ENCODE measurements around the gene PNPLA3. TPM values are rescaled to one million over a fixed set of nuclear protein-coding genes. Genes with fewer than 3 reads are reported as not detected.
A peak's percentile ranks its signal among the peaks of the same experiment; 100 is the strongest.

Gene PNPLA3
- total and polyA plus RNA-seq, 4 donors = 0.41 to 2.2 (median 0.99) TPM

DNA sequence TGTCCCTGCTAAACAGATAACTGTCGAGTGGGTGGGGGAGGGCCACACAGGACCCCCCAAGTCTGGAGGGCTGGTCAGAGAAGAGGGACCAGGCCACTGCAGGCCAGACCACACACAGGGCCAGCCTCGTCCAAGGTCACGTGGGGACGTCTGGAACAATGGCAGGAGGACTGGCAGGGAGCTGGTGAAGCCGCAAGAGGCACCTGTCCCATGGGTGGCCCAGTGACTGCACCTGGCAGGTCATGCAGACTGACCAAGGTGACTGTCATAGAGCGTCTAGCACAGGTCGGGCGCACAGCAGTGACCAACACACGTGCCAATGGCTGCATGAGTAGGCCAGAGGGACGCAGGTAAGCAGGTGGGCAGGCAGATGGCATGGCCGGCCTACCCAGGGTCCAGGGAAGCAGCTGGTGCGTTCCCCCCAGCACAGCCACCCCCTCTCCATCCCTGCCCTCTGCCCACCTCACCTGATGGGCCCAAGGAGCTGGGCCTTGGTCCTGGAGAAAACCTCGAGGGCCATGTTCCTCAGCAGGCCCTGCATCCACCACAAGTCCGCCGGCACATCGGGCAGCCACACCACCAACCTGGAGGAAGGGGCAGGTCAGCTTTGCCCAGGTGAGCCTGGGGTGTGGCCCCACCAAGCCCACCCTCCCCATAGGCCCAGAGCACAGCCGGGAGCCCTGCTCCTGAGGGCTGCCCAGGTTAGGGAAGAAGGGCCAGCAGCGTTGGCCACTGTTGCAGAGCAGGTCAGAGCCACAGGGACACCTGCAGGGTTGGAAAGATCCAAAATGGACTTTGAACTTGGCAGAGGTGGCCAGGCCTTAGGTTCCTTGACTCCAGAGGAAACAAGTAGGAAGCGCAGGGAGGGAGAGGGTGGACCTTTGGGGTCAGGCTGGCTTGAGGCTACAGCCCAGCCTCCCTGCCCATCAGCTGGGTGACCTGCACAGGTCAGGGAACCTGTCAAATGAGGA, 42.2 kb upstream of the PNPLA3 start:
- H3K9me3 ChIP-seq (ENCODE audit: control insufficient read depth in 4 of 4, insufficient read depth in 3 of 4, low read length in 3 of 4) = peaks cover 0 to 3% (median 0%) of the 10 kb centered on the region in 4 donors
- TF ChIP-seq, protein P1, sequence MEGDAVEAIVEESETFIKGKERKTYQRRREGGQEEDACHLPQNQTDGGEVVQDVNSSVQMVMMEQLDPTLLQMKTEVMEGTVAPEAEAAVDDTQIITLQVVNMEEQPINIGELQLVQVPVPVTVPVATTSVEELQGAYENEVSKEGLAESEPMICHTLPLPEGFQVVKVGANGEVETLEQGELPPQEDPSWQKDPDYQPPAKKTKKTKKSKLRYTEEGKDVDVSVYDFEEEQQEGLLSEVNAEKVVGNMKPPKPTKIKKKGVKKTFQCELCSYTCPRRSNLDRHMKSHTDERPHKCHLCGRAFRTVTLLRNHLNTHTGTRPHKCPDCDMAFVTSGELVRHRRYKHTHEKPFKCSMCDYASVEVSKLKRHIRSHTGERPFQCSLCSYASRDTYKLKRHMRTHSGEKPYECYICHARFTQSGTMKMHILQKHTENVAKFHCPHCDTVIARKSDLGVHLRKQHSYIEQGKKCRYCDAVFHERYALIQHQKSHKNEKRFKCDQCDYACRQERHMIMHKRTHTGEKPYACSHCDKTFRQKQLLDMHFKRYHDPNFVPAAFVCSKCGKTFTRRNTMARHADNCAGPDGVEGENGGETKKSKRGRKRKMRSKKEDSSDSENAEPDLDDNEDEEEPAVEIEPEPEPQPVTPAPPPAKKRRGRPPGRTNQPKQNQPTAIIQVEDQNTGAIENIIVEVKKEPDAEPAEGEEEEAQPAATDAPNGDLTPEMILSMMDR (IDR thresholded peaks at IDR 0.05; ENCODE audit: control extremely low read depth, extremely low read depth) = no peak
- ATAC-seq (ENCODE audit: insufficient read depth, low FRiP score) = no peak
- H3K27ac ChIP-seq (ENCODE audit: low read depth in 1 of 2, low read length in 1 of 2) = no peak overlapping the region
- no peak overlapping the region for H3K4me3 ChIP-seq
- no peak overlapping the region for H3K9ac ChIP-seq (ENCODE audit: insufficient read depth in 1 of 2, low read length in 2 of 2)
- H3K36me3 ChIP-seq (ENCODE audit: control insufficient read depth in 4 of 4, insufficient read depth in 4 of 4, low read length in 4 of 4) = no peaks in the 10 kb centered on the region
- no peak for DNase-seq
- 85 to 90% methylated on average over 19 of the region's 19 CpGs for WGBS, 2 donors
- no peaks in the 10 kb centered on the region for H3K4me1 ChIP-seq (ENCODE audit: control insufficient read depth in 5 of 5, insufficient read depth in 5 of 5, low read length in 5 of 5)
- H3K27me3 ChIP-seq (ENCODE audit: control insufficient read depth in 3 of 3, insufficient read depth in 3 of 3, low read length in 2 of 3) = no peaks in the 10 kb centered on the region

- ATAC-seq (ENCODE audit: insufficient read depth, low FRiP score) (no peak), DNase-seq (no peak)
- Histone ChIP-seq H3K27ac (ENCODE audit: low read depth in 1 of 2, low read length in 1 of 2) (no peak overlapping the region), H3K4me3 (no peak overlapping the region), H3K9me3 (ENCODE audit: control insufficient read depth in 4 of 4, insufficient read depth in 3 of 4, low read length in 3 of 4) (peaks cover 0 to 3% (median 0%) of the 10 kb centered on the region in 4 donors), H3K27me3 (ENCODE audit: control insufficient read depth in 3 of 3, insufficient read depth in 3 of 3, low read length in 2 of 3) (no peaks in the 10 kb centered on the region), H3K36me3 (ENCODE audit: control insufficient read depth in 4 of 4, insufficient read depth in 4 of 4, low read length in 4 of 4) (no peaks in the 10 kb centered on the region), H3K4me1 (ENCODE audit: control insufficient read depth in 5 of 5, insufficient read depth in 5 of 5, low read length in 5 of 5) (no peaks in the 10 kb centered on the region), H3K9ac (ENCODE audit: insufficient read depth in 1 of 2, low read length in 2 of 2) (no peak overlapping the region)
- WGBS, 2 donors = 79 to 88% methylated on average over 9 of the region's 9 CpGs
- TF ChIP-seq, protein P1 (IDR thresholded peaks at IDR 0.05; ENCODE audit: control extremely low read depth, extremely low read depth) = no peak
Observed at GRCh38 chr22:43882122-43882767, 41.4 kb upstream of the PNPLA3 start.

DNA sequence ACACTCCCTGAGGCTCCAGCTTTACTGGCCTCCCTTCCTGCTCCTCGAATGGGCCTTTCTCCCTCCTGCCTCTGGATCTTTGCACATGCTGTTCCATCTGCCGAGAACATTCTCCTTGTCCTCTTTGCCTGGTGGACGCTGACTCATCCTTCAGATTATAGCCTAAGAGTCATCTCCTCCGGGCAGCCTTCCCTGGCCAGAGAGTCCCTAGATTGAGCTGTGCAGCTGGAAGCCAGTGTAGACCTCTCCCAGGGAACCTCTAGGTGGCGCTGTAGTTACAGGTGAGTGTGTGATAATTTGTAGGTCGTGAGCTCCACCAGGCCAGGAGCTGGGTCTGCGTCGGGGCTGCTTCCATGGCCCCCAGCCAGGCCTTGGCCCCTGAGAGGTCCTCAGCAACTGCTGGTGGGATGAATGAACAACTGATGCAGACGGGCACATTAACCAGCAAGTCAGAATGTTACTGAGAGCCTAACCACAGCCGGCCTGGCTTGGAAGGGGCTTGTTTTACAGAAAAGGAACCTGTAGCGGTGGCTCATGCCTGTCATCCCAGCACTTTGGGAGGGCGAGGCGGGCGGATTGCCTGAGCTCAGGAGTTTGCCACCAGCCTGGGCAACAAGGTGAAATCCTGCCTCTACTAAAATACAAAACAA, 40.5 kb upstream of the PNPLA3 start:
- H3K27ac ChIP-seq (ENCODE audit: low read depth in 1 of 2, low read length in 1 of 2) = no peak overlapping the region
- no peak for ATAC-seq (ENCODE audit: insufficient read depth, low FRiP score)
- TF ChIP-seq, protein P1 (IDR thresholded peaks at IDR 0.05; ENCODE audit: control extremely low read depth, extremely low read depth) = no peak
- 41 to 47% methylated on average over 14 of the region's 14 CpGs for WGBS, 2 donors
- H3K27me3 ChIP-seq (ENCODE audit: control insufficient read depth in 3 of 3, insufficient read depth in 3 of 3, low read length in 2 of 3) = no peaks in the 10 kb centered on the region
- H3K4me3 ChIP-seq = no peak overlapping the region
- peak; percentile 16 to 56 (median 41) for DNase-seq
- H3K36me3 ChIP-seq (ENCODE audit: control insufficient read depth in 4 of 4, insufficient read depth in 4 of 4, low read length in 4 of 4) = no peaks in the 10 kb centered on the region
- no peaks in the 10 kb centered on the region for H3K4me1 ChIP-seq (ENCODE audit: control insufficient read depth in 5 of 5, insufficient read depth in 5 of 5, low read length in 5 of 5)
- no peak overlapping the region for H3K9ac ChIP-seq (ENCODE audit: insufficient read depth in 1 of 2, low read length in 2 of 2)
- peaks cover 0 to 5% (median 0%) of the 10 kb centered on the region in 4 donors for H3K9me3 ChIP-seq (ENCODE audit: control insufficient read depth in 4 of 4, insufficient read depth in 3 of 4, low read length in 3 of 4)

All from lung (tissue), 12 donors.